HEK293 (cell line): ENCODE data around the gene ECM1.
A peak's percentile ranks its signal among the peaks of the same experiment; 100 is the strongest.

Experiments
- CTCF ChIA-PET: fragments of 350-600 bp; formaldehyde crosslinking; extraction: SDS; loops from one replicate; lab custom pipeline; 2021; ENCODE audit warnings: antibody characterized with exemption; lab: Yijun Ruan, JAX
- POLR2A ChIA-PET: fragments of 300-600 bp; formaldehyde crosslinking; extraction: SDS; loops from one replicate; lab custom pipeline; 2020; ENCODE audit warnings: antibody characterized with exemption, inconsistent platforms; lab: Yijun Ruan, JAX
- H3K27ac ChIP-seq: fragments of 200-500 bp; sonication (Bioruptor generic); 2 replicates; pipeline ENCODE4 v1.5.1; 2014; ENCODE audit warnings: low read depth, low read length, control low read depth, inconsistent platforms; ENCODE audit errors: extremely low read depth
- H3K36me3 ChIP-seq, 2 experiments: fragments of 200-500 bp in 1 of 2; sonication (Bioruptor generic) in 1 of 2; 1 replicate in 1 of 2; 2 replicates in 1 of 2; pipeline ENCODE4 v1.5.1; 2014 to 2017; ENCODE audit warnings: inconsistent platforms in 2 of 2, low read length in 2 of 2; ENCODE audit not compliant: control insufficient read depth in 2 of 2, insufficient read depth in 1 of 2
- H3K4me1 ChIP-seq: fragments of 200-500 bp; sonication (Bioruptor generic); 2 replicates; pipeline ENCODE4 v1.5.1; 2014; ENCODE audit warnings: mild to moderate bottlenecking, low read length, inconsistent platforms; ENCODE audit not compliant: control insufficient read depth, insufficient read depth
- H3K4me3 ChIP-seq: 2 replicates; pipeline ENCODE4 v1.5.1; 2011; ENCODE audit warnings: low read depth, mild to moderate bottlenecking, control low read depth, low read length, moderate library complexity
- H3K9me3 ChIP-seq: fragments of 200-500 bp; sonication (Bioruptor generic); 2 replicates; pipeline ENCODE4 v1.5.1; 2014; ENCODE audit warnings: low read depth, low read length, inconsistent platforms; ENCODE audit not compliant: control insufficient read depth, insufficient read depth
- SCRT2 ChIP-seq: fragments of 450-650 bp; formaldehyde crosslinking; IDR thresholded peaks from 2 replicates; pipeline ENCODE4 v1.5.1; 2016; ENCODE audit warnings: missing biosample characterization, missing genetic modification characterization
- SP7 ChIP-seq: fragments of 450-650 bp; formaldehyde crosslinking; IDR thresholded peaks from 2 replicates; pipeline ENCODE4 v1.5.1; 2016; ENCODE audit warnings: missing biosample characterization, missing genetic modification characterization
- TCF7L2 ChIP-seq: IDR thresholded peaks from 2 replicates; pipeline ENCODE4 v1.6.1; 2011; ENCODE audit warnings: low read depth, mild to moderate bottlenecking, inconsistent platforms, low read length, moderate library complexity, borderline replicate concordance
- TRIM28 ChIP-seq: IDR thresholded peaks from 2 replicates; pipeline ENCODE4 v1.6.1; 2011; ENCODE audit warnings: low read length, control low read depth, borderline replicate concordance
- WT1 ChIP-seq: fragments of 450-650 bp; formaldehyde crosslinking; IDR thresholded peaks from 2 replicates; pipeline ENCODE4 v1.5.1; 2016; ENCODE audit warnings: missing biosample characterization, missing genetic modification characterization
- ZBTB21 ChIP-seq: fragments of 450-650 bp; formaldehyde crosslinking; IDR thresholded peaks from 2 replicates; pipeline ENCODE4 v1.5.1; 2017; ENCODE audit warnings: missing biosample characterization, missing genetic modification characterization
- ZFP37 ChIP-seq: fragments of 450-650 bp; formaldehyde crosslinking; IDR thresholded peaks from 2 replicates; pipeline ENCODE4 v1.5.1; 2016; ENCODE audit warnings: missing biosample characterization, missing genetic modification characterization
- ZNF132 ChIP-seq: fragments of 450-650 bp; formaldehyde crosslinking; IDR thresholded peaks from 2 replicates; pipeline ENCODE4 v1.5.1; 2017; ENCODE audit warnings: missing biosample characterization, missing genetic modification characterization, borderline replicate concordance
- ZNF2 ChIP-seq: fragments of 450-650 bp; formaldehyde crosslinking; IDR thresholded peaks from 2 replicates; pipeline ENCODE4 v1.5.1; 2016; ENCODE audit warnings: missing biosample characterization, missing genetic modification characterization
- ZNF214 ChIP-seq: fragments of 450-650 bp; formaldehyde crosslinking; IDR thresholded peaks from 2 replicates; pipeline ENCODE4 v1.5.1; 2017; ENCODE audit warnings: missing biosample characterization, mild to moderate bottlenecking, missing genetic modification characterization, borderline replicate concordance
- ZNF366 ChIP-seq: fragments of 450-650 bp; formaldehyde crosslinking; conservative IDR thresholded peaks from 2 replicates; pipeline ENCODE4 v1.5.1; 2016; ENCODE audit warnings: missing biosample characterization, missing genetic modification characterization
- ZNF426 ChIP-seq: fragments of 450-650 bp; formaldehyde crosslinking; IDR thresholded peaks from 2 replicates; pipeline ENCODE4 v1.5.1; 2017; ENCODE audit warnings: missing biosample characterization, missing genetic modification characterization, mild to moderate bottlenecking, inconsistent platforms, moderate library complexity
- ZNF544 ChIP-seq: fragments of 450-650 bp; formaldehyde crosslinking; IDR thresholded peaks from 2 replicates; pipeline ENCODE4 v1.5.0; 2017; ENCODE audit warnings: missing biosample characterization, missing genetic modification characterization
- ZNF558 ChIP-seq: fragments of 450-650 bp; formaldehyde crosslinking; IDR thresholded peaks from 2 replicates; pipeline ENCODE4 v1.5.1; 2016; ENCODE audit warnings: missing biosample characterization, missing genetic modification characterization
- ZNF585B ChIP-seq: fragments of 450-650 bp; formaldehyde crosslinking; IDR thresholded peaks from 2 replicates; pipeline ENCODE4 v1.5.1; 2016; ENCODE audit warnings: missing biosample characterization, missing genetic modification characterization
- ZNF621 ChIP-seq: fragments of 450-650 bp; formaldehyde crosslinking; IDR thresholded peaks from 2 replicates; pipeline ENCODE4 v1.5.1; 2017; ENCODE audit warnings: missing biosample characterization, missing genetic modification characterization
- ZNF629 ChIP-seq: fragments of 450-650 bp; formaldehyde crosslinking; IDR thresholded peaks from 2 replicates; pipeline ENCODE4 v1.5.1; 2017; ENCODE audit warnings: missing biosample characterization, missing genetic modification characterization
- ZNF654 ChIP-seq: fragments of 450-650 bp; formaldehyde crosslinking; IDR thresholded peaks from 2 replicates; pipeline ENCODE4 v1.5.1; 2016; ENCODE audit warnings: low read depth, missing biosample characterization, missing genetic modification characterization
- ZNF701 ChIP-seq: fragments of 450-650 bp; formaldehyde crosslinking; IDR thresholded peaks from 2 replicates; pipeline ENCODE4 v1.5.1; 2016; ENCODE audit warnings: missing biosample characterization, missing genetic modification characterization
- TF ChIP-seq, protein P1 (sequence below): fragments of 450-650 bp; formaldehyde crosslinking; IDR thresholded peaks from 2 replicates; pipeline ENCODE4 v1.5.1; 2016; ENCODE audit warnings: missing biosample characterization, missing genetic modification characterization, borderline replicate concordance
- TF ChIP-seq, protein P2 (sequence below): fragments of 450-650 bp; formaldehyde crosslinking; IDR thresholded peaks from 2 replicates; pipeline ENCODE4 v1.5.1; 2016; ENCODE audit warnings: missing biosample characterization, missing genetic modification characterization
- TF ChIP-seq, protein P3 (sequence below): fragments of 450-650 bp; IDR thresholded peaks from 2 replicates; pipeline ENCODE4 v1.5.1; 2018; ENCODE audit warnings: missing biosample characterization, mild to moderate bottlenecking, missing genetic modification characterization
- TF ChIP-seq, protein P4 (sequence below): fragments of 450-650 bp; formaldehyde crosslinking; IDR thresholded peaks from 2 replicates; pipeline ENCODE4 v1.5.1; 2017; ENCODE audit warnings: missing biosample characterization, mild to moderate bottlenecking, missing genetic modification characterization, moderate library complexity
- TF ChIP-seq, protein P5 (sequence below): fragments of 450-650 bp; formaldehyde crosslinking; IDR thresholded peaks from 2 replicates; pipeline ENCODE4 v1.5.1; 2017; ENCODE audit warnings: missing biosample characterization, missing genetic modification characterization

Gene ECM1

DNA sequence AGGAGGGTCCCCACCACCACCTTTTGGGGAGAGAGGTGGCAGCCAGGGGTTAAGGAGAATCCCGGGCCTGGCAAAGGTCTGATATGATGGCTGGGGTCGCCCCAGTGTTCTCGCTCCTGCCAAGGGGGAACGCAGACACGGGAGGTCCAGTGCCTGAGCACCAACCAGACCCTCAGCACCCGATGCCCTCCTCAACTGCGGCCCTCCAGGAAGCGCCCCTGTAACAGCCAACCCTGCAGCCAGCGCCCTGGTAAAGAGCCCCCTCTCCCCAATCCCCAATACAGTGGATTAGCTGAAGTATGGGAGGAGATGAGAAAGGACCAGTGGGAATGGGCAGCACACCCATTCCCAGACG, 51.7 kb downstream of the ECM1 start (continued):
- TF ChIP-seq ZNF544 (tag by site-specific recombination) (no peak), ZNF585B (tag by site-specific recombination) (no peak), WT1 (tag by site-specific recombination) (no peak), ZNF558 (tag by site-specific recombination) (no peak)
- TF ChIP-seq, protein P1, sequence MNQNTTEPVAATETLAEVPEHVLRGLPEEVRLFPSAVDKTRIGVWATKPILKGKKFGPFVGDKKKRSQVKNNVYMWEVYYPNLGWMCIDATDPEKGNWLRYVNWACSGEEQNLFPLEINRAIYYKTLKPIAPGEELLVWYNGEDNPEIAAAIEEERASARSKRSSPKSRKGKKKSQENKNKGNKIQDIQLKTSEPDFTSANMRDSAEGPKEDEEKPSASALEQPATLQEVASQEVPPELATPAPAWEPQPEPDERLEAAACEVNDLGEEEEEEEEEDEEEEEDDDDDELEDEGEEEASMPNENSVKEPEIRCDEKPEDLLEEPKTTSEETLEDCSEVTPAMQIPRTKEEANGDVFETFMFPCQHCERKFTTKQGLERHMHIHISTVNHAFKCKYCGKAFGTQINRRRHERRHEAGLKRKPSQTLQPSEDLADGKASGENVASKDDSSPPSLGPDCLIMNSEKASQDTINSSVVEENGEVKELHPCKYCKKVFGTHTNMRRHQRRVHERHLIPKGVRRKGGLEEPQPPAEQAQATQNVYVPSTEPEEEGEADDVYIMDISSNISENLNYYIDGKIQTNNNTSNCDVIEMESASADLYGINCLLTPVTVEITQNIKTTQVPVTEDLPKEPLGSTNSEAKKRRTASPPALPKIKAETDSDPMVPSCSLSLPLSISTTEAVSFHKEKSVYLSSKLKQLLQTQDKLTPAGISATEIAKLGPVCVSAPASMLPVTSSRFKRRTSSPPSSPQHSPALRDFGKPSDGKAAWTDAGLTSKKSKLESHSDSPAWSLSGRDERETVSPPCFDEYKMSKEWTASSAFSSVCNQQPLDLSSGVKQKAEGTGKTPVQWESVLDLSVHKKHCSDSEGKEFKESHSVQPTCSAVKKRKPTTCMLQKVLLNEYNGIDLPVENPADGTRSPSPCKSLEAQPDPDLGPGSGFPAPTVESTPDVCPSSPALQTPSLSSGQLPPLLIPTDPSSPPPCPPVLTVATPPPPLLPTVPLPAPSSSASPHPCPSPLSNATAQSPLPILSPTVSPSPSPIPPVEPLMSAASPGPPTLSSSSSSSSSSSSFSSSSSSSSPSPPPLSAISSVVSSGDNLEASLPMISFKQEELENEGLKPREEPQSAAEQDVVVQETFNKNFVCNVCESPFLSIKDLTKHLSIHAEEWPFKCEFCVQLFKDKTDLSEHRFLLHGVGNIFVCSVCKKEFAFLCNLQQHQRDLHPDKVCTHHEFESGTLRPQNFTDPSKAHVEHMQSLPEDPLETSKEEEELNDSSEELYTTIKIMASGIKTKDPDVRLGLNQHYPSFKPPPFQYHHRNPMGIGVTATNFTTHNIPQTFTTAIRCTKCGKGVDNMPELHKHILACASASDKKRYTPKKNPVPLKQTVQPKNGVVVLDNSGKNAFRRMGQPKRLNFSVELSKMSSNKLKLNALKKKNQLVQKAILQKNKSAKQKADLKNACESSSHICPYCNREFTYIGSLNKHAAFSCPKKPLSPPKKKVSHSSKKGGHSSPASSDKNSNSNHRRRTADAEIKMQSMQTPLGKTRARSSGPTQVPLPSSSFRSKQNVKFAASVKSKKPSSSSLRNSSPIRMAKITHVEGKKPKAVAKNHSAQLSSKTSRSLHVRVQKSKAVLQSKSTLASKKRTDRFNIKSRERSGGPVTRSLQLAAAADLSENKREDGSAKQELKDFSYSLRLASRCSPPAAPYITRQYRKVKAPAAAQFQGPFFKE (tag by site-specific recombination), result no peak
- TF ChIP-seq, protein P2, sequence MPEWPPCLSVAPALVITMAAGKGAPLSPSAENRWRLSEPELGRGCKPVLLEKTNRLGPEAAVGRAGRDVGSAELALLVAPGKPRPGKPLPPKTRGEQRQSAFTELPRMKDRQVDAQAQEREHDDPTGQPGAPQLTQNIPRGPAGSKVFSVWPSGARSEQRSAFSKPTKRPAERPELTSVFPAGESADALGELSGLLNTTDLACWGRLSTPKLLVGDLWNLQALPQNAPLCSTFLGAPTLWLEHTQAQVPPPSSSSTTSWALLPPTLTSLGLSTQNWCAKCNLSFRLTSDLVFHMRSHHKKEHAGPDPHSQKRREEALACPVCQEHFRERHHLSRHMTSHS (tag by site-specific recombination), result no peak
- TF ChIP-seq, protein P3, sequence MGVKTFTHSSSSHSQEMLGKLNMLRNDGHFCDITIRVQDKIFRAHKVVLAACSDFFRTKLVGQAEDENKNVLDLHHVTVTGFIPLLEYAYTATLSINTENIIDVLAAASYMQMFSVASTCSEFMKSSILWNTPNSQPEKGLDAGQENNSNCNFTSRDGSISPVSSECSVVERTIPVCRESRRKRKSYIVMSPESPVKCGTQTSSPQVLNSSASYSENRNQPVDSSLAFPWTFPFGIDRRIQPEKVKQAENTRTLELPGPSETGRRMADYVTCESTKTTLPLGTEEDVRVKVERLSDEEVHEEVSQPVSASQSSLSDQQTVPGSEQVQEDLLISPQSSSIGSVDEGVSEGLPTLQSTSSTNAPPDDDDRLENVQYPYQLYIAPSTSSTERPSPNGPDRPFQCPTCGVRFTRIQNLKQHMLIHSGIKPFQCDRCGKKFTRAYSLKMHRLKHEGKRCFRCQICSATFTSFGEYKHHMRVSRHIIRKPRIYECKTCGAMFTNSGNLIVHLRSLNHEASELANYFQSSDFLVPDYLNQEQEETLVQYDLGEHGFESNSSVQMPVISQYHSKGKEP, result no peak
- TF ChIP-seq, all 188 proteins: peak for 0

DNA sequence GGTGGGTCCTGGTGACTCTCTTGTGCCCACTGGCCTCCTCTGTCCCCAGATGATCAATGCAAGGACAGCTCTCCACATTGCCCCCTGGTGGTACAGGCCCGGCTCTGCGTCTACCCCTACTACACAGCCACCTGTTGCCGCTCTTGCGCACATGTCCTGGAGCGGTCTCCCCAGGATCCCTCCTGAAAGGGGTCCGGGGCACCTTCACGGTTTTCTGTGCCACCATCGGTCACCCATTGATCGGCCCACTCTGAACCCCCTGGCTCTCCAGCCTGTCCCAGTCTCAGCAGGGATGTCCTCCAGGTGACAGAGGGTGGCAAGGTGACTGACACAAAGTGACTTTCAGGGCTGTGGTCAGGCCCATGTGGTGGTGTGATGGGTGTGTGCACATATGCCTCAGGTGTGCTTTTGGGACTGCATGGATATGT, 52.1 kb downstream of the ECM1 start:
- Histone ChIP-seq H3K36me3 (peaks cover 0 to 6% of the 10 kb centered on the region in 2 experiments; a peak in 1 of 3 replicates), H3K4me3 (no peak overlapping the region), H3K4me1 (peaks cover 21% of the 10 kb centered on the region), H3K9me3 (no peaks in the 10 kb centered on the region), H3K27ac (no peak overlapping the region)
- ChIA-PET CTCF (interaction anchor here (0.6 to 5.1 kb wide), 37 partner anchors 12 to 1631 kb away, joined by 3 to 135 read pairs (median 5); partner anchors contain the start of genes ADAMTSL4, ENSA, FALEC and MCL1), POLR2A (interaction anchor here (0.8 to 8.8 kb wide), 7 partner anchors 9 to 196 kb away, joined by 3 to 272 read pairs (median 4); partner anchors contain the start of genes ENSA, MCL1 and RPRD2)
- TF ChIP-seq ZNF654 (tag by site-specific recombination) (peak; percentile 34; the same call in 1 of the 2 replicates), SCRT2 (tag by site-specific recombination) (peak; percentile 100), ZFP37 (tag by site-specific recombination) (no peak), ZNF132 (no peak), ZNF214 (tag by site-specific recombination) (no peak), ZNF629 (tag by site-specific recombination) (no peak), ZNF558 (tag by site-specific recombination) (no peak), ZNF2 (peak; percentile 81), ZNF426 (tag by site-specific recombination) (no peak), ZBTB21 (tag by site-specific recombination) (no peak), ZNF701 (tag by site-specific recombination) (no peak), ZNF621 (tag by site-specific recombination) (no peak), SP7 (tag by site-specific recombination) (0 out of 2 replicates have a peak, but pooled peaks have one; percentile 29), TCF7L2 (no peak), ZNF366 (tag by site-specific recombination) (no peak), TRIM28 (no peak)
- TF ChIP-seq, protein P4, sequence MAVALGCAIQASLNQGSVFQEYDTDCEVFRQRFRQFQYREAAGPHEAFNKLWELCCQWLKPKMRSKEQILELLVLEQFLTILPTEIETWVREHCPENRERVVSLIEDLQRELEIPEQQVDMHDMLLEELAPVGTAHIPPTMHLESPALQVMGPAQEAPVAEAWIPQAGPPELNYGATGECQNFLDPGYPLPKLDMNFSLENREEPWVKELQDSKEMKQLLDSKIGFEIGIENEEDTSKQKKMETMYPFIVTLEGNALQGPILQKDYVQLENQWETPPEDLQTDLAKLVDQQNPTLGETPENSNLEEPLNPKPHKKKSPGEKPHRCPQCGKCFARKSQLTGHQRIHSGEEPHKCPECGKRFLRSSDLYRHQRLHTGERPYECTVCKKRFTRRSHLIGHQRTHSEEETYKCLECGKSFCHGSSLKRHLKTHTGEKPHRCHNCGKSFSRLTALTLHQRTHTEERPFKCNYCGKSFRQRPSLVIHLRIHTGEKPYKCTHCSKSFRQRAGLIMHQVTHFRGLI (tag by site-specific recombination), result no peak
- TF ChIP-seq, protein P5, sequence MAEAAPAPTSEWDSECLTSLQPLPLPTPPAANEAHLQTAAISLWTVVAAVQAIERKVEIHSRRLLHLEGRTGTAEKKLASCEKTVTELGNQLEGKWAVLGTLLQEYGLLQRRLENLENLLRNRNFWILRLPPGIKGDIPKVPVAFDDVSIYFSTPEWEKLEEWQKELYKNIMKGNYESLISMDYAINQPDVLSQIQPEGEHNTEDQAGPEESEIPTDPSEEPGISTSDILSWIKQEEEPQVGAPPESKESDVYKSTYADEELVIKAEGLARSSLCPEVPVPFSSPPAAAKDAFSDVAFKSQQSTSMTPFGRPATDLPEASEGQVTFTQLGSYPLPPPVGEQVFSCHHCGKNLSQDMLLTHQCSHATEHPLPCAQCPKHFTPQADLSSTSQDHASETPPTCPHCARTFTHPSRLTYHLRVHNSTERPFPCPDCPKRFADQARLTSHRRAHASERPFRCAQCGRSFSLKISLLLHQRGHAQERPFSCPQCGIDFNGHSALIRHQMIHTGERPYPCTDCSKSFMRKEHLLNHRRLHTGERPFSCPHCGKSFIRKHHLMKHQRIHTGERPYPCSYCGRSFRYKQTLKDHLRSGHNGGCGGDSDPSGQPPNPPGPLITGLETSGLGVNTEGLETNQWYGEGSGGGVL (tag by site-specific recombination), result no peak
